GM12801 (cell line): Measurements from ENCODE around the gene WFIKKN1.

Source experiments
- TF ChIP-seq, protein P1 (sequence below): IDR thresholded peaks from one replicate; pipeline ENCODE4 v1.5.1; 2011; ENCODE audit warnings: control low read depth; ENCODE audit not compliant: insufficient read length; ENCODE audit errors: extremely low read depth

The WFIKKN1 gene

DNA sequence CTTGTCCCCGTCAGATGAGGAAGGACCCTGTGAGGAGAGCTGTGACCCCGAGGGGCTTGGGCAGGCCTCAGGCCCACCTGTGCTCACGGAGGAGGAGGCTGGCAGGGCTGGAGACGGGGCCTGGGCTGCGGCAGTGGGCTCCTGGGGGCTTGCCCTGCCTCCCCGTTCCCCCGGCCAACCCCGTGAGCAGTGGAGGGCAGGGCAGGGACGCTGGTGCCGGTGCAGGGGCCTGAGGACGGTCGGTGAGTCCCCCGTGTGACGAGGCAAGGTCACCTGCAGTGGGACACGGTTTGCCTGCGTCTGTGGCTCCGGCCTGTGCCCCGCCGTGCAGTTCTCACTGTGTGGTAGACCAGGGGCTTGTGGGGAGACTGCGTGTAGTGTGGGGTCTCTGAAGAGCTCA lies 28.8 kb downstream of the WFIKKN1 start:
- TF ChIP-seq, protein P1, sequence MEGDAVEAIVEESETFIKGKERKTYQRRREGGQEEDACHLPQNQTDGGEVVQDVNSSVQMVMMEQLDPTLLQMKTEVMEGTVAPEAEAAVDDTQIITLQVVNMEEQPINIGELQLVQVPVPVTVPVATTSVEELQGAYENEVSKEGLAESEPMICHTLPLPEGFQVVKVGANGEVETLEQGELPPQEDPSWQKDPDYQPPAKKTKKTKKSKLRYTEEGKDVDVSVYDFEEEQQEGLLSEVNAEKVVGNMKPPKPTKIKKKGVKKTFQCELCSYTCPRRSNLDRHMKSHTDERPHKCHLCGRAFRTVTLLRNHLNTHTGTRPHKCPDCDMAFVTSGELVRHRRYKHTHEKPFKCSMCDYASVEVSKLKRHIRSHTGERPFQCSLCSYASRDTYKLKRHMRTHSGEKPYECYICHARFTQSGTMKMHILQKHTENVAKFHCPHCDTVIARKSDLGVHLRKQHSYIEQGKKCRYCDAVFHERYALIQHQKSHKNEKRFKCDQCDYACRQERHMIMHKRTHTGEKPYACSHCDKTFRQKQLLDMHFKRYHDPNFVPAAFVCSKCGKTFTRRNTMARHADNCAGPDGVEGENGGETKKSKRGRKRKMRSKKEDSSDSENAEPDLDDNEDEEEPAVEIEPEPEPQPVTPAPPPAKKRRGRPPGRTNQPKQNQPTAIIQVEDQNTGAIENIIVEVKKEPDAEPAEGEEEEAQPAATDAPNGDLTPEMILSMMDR = no peak

DNA sequence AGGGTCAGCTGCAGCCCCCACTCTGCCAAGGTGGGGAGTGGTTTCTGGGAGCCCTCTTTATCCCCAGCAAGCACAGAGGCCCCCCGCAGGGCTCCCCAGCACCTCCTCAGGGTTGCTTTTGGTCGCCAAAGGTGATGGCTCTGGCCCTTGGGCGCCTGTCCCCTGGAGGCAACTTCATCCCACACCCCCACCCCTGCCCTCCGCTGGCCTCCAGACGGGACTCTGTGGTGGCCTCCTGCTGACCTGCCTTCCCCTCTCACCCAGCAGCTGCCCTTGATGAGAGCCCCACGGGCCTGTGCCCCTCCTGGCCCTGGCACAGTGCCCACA lies 29.3 kb downstream of the WFIKKN1 start:
- TF ChIP-seq, protein P1 = no peak

DNA sequence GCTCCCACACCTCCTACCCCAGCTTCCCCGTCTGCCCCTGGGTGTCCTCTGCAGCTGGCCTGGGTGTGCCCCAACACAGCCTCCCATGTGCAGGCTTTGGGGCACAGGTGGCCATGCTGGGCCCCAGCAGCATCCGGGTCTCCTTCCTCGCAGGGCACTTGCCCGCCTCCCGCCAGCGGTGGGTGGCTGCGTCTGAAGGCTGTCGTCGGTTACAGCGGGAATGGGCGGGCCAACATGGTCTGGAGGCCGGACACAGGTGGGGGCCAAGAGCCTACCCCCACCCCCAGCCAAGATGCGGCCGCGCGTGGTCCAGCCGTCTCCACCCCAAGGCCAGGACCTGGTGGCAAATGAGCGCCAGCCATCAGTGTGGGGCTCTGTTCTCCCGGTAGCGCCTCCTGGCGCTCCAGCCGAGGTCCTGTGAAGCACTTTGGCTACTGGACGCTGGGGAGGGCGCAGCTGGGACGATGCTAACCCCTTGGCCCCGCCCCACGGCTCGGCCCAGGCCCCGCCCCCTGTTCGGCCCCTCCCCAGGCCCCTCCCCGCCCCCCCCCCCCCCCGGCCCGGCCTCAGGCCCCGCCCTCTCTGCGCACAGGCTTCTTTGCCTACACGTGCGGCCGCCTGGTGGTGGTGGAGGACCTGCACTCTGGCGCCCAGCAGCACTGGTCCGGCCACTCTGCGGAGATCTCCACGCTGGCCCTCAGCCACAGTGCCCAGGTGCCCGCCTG lies 29.8 kb downstream of the WFIKKN1 start:
- TF ChIP-seq, protein P1 = no peak

DNA sequence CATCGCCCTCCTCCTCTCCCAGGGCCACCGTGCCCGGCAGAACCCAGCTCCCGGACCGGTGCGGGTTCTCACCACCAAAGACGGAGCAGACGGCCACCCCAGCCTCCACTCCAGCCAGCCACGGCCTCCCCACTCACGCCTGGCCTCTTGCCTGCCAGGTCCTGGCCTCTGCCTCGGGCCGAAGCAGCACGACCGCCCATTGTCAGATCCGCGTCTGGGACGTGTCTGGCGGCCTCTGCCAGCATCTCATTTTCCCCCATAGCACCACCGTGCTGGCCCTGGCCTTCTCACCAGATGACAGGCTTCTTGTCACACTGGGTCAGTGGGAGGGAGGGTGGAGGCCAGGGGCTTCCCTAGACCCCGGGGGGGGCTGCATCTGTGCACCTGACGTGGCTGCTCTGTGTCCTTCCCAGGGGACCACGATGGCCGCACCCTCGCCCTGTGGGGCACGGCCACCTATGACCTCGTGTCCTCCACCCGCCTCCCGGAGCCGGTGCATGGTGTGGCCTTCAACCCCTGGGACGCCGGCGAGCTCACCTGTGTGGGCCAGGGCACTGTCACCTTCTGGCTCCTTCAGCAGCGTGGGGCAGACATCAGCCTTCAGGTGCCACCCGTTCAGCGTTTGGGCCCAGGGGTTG lies 30.5 kb downstream of the WFIKKN1 start:
- TF ChIP-seq, protein P1 = no peak

DNA sequence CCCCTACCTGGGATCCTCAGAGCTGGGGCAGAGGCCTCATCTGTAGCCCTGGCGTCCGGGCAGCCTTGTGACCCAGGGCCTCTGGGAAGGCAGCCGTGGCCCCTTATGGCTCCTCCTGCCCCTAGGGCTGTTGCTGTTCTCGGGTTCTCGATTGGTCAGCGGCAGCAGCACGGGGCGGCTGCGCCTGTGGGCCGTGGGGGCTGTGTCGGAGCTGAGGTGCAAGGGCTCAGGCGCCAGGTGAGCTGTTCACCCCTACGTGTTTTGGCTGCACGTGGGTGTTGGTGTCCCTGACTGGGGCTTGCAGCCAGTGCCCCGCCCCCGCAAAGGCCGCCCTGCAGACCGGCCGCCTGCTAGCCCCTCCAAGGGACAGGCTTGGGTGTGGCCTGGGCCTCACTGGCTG lies 31.3 kb downstream of the WFIKKN1 start:
- TF ChIP-seq, protein P1 = no peak

DNA sequence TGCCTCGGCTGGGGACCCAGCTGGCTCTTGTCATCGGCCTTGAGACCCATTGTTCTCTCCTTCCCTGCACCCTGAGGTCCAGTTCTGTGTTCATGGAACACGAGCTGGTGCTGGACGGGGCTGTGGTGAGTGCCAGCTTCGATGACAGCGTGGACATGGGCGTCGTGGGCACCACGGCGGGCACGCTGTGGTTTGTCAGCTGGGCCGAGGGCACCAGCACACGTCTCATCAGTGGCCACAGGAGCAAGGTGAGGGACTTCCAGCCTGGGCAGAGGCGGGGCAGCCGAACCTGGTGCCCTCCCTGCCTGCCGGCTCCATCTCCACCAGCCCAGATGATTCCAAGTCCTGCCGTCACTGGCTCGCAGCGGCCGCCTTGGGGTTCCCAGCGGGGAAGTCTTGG lies 31.8 kb downstream of the WFIKKN1 start:
- TF ChIP-seq, protein P1 = no peak

DNA sequence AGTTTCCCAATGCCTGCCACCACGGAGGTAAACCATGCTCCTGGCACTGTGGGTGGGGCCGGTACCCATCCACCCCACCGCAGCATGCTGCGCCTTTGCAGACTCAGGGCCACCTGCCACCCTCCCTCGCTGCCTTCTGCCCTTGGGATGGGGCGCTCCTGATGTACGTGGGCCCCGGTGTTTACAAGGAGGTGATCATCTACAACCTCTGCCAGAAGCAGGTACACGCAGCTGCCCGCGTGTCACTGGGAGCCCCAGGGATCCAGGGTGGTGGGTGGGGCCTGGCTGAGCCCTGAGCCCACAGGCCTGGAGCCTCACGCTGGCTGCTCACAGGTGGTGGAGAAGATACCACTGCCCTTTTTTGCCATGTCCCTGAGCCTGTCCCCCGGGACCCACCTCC lies 35.8 kb downstream of the WFIKKN1 start:
- TF ChIP-seq, protein P1 = no peak
